Pancreas (tissue), 10 donors: Measurements from ENCODE around the gene PLA2G2E. TPM values are rescaled to one million over a fixed set of nuclear protein-coding genes. Genes with fewer than 3 reads are reported as not detected.

Experiments
- ATAC-seq, 4 donors: fragments of 200-7000 bp; cut with Tn5 transposase; one replicate each; pipeline versions ENCODE4 v1.8.0 to v1.9.1; 2020; ENCODE audit warnings: mild to moderate bottlenecking in 4 of 4, moderate library complexity in 4 of 4
- DNase-seq, 6 donors: peaks; one replicate each; pipeline ENCODE4 v3.0.0-alpha.2; 2020
- FAIRE-seq: peaks from 2 replicates; lab custom pipeline; 2012; peaks lifted over from hg19 to GRCh38; lab: Jason Lieb, UNC
- H3K27ac ChIP-seq, 4 donors: fragments of 200-600 bp; sonication (generic); 1 replicate in 3 of 4; 2 replicates in 1 of 4; pipeline versions ENCODE4 v1.5.0 to v1.8.0; 2020
- H3K27me3 ChIP-seq, 4 donors: fragments of 200-600 bp; one replicate each; pipeline ENCODE4 v1.8.0; 2021
- H3K36me3 ChIP-seq, 3 donors: fragments of 200-600 bp; sonication (generic) in 1 of 3; one replicate each; pipeline versions ENCODE4 v1.5.0 to v1.8.0; 2020 to 2021
- H3K4me1 ChIP-seq, 3 donors: fragments of 200-600 bp; one replicate each; pipeline ENCODE4 v1.8.0; 2021
- H3K4me3 ChIP-seq, 4 donors: fragments of 200-600 bp; sonication (generic) in 2 of 4; one replicate each; pipeline versions ENCODE4 v1.5.0 to v1.8.0; 2020 to 2021
- H3K9me3 ChIP-seq, 4 donors: fragments of 200-600 bp; one replicate each; pipeline ENCODE4 v1.8.0; 2021
- WGBS, 2 donors: extraction: QIAGEN DNeasy Blood & Tissue Kit; methylation state at CpG; one replicate each; pipeline ENCODE4 v1.1.7; 2013; 5-methylcytosine and 5-hydroxymethylcytosine counted together
- intact Hi-C, 3 donors: fragments of 100-400 bp; cut with DNase I; formaldehyde crosslinking; loops; one replicate each; pipeline versions ENCODE4 v1.11.1 to v1.14.2; 2022
- polyA plus RNA-seq, 2 donors: library from polyadenylated mRNA; stranded (reverse); fragments of 200-250 nt; gene quantifications; one replicate each; pipeline ENCODE4 v1.2.3, GENCODE V29; 2013
- total RNA-seq, 6 donors: library from RNA; stranded (reverse); fragmentation: NEBNext Ultra II Directional in 4 of 6; extraction: Animal tissue kit (Norgen Biotek cat#: 25700) in 4 of 6; gene quantifications; one replicate each; pipeline versions ENCODE4 v1.2.1 to v1.2.4, GENCODE V29; 2021 to 2023
- TF ChIP-seq, protein P1 (sequence below), 4 donors: fragments of 200-600 bp; sonication (generic) in 3 of 4; IDR thresholded peaks; one replicate each; pipeline versions ENCODE4 v1.5.0 to v1.8.0; 2021; ENCODE audit warnings: antibody characterized with exemption in 4 of 4
- donor health status: healthy with polysubstance abuse.
- donor health status: DM: no; HTN: no; CAD: no; lungs with moderate emphysema.
- donor health status: DM: no; HTN: no; CAD: no.
- donor health status: control.
- donor health status: control.
- donor health status: Bipolar disorder and iron deficiency.
- donor health status: DM: yes; HTN: yes; CAD: no.
- donor health status: DM: no; HTN: no; CAD: no.
- donor health status: DM: no; HTN: no; CAD: no.
- donor health status: DM: yes; HTN: yes; CAD: no.

The PLA2G2E gene
- total and polyA plus RNA-seq, 8 donors = not detected

DNA sequence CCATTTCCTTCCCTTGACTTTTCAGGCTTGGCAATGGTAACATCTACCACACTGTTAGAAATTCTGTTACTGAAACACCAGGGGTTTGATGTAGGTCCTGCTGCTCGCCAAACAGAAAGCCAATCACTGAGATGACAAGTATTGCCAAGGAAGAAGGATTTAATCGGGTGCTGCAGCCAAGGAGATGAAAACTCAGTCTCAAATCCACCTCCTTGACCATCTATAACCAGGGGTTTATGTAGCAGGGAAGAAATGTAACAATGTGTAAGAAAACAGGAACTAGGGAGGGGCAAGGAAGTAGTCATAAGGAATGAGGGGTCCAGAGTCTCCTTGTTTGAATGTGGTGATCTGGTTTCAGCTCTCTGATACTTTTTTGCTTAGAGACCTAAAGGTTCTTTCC lies 30.6 kb upstream of the PLA2G2E start:
- Histone ChIP-seq H3K4me3 (no peak overlapping the region), H3K4me1 (no peaks in the 10 kb centered on the region), H3K36me3 (no peaks in the 10 kb centered on the region), H3K27ac (no peak overlapping the region), H3K9me3 (no peaks in the 10 kb centered on the region), H3K27me3 (no peaks in the 10 kb centered on the region)
- ATAC-seq = no peak
- WGBS, 2 donors = 85 to 93% methylated on average over 2 of the region's 2 CpGs
- no peak for FAIRE-seq
- TF ChIP-seq, protein P1, sequence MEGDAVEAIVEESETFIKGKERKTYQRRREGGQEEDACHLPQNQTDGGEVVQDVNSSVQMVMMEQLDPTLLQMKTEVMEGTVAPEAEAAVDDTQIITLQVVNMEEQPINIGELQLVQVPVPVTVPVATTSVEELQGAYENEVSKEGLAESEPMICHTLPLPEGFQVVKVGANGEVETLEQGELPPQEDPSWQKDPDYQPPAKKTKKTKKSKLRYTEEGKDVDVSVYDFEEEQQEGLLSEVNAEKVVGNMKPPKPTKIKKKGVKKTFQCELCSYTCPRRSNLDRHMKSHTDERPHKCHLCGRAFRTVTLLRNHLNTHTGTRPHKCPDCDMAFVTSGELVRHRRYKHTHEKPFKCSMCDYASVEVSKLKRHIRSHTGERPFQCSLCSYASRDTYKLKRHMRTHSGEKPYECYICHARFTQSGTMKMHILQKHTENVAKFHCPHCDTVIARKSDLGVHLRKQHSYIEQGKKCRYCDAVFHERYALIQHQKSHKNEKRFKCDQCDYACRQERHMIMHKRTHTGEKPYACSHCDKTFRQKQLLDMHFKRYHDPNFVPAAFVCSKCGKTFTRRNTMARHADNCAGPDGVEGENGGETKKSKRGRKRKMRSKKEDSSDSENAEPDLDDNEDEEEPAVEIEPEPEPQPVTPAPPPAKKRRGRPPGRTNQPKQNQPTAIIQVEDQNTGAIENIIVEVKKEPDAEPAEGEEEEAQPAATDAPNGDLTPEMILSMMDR (IDR thresholded peaks at IDR 0.05) = no peak
- intact Hi-C loops = no loop called here
- no peak for DNase-seq

DNA sequence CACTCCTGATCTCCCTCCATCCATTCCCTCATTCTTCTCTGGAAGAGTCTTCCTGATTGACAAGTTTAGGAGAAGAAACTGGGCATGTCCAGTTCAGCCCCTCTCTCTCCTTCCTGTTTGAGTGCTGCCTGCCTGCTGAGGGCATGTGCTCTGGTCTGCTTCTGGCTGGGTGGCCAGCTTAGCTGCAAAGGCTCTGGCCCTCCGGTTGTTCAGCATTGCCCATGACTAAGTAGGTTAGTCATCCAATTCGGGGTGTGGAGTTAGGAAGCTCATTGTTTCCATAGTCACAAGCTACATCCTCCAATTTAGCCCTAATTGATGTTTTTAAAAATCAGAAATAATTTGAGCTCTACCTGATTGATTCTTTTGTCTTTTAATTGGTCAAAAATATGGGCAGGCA lies 25.6 kb upstream of the PLA2G2E start:
- H3K4me3 ChIP-seq = no peak overlapping the region
- 51 to 71% methylated on average over 2 of the region's 2 CpGs for WGBS, 2 donors
- DNase-seq (no peak), ATAC-seq (no peak), FAIRE-seq (no peak)
- TF ChIP-seq, protein P1 (IDR thresholded peaks at IDR 0.05) = no peak
- intact Hi-C loops = no loop called here
- no peaks in the 10 kb centered on the region for H3K9me3 ChIP-seq
- no peaks in the 10 kb centered on the region for H3K27me3 ChIP-seq
- H3K27ac ChIP-seq = no peak overlapping the region
- no peaks in the 10 kb centered on the region for H3K36me3 ChIP-seq
- H3K4me1 ChIP-seq = no peaks in the 10 kb centered on the region

DNA sequence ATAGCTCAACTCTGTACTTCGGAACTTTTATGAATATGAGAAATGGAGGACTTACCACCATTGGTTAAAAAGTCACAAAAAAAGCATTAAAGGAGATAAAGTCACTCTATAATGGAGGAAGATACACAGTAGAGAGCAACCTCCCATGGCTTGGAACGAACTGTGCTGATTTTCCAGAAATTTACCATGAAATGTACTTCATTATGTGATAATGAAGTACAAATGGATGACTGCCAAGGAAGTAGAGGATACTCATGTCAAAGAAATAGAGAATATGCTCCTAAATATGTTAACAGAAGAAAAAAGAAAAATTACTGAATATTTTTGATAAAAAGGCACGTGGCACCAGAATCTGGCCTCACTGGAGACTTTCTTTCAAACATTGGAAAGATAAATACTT lies 23.6 kb upstream of the PLA2G2E start:
- ATAC-seq = no peak
- FAIRE-seq = no peak
- intact Hi-C loops = no loop called here
- Histone ChIP-seq H3K27me3 (no peaks in the 10 kb centered on the region), H3K9me3 (no peaks in the 10 kb centered on the region), H3K27ac (no peak overlapping the region), H3K4me1 (no peaks in the 10 kb centered on the region), H3K4me3 (no peak overlapping the region), H3K36me3 (no peaks in the 10 kb centered on the region)
- TF ChIP-seq, protein P1 (IDR thresholded peaks at IDR 0.05) = no peak
- DNase-seq = no peak
- 57 to 59% methylated on average over 3 of the region's 3 CpGs for WGBS, 2 donors

DNA sequence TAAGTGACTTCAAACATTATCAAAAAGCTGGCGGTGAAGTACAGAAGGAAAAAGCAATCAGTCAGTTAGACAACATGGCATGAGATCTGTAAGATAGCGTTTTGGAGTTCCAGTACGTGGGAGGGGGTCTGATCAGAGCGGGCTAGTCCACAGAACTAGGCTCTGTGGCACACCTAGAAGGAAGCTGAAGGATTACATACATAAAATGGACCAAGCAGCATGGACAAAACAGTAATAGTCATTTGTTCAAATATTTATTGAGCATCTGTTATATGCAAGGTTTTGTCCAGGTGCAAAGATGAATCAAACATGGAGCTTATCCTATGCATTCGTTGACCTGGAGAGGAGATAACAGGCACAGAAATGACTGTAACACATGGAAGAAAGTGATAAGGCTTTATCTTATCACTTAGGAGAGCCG lies 22.9 kb upstream of the PLA2G2E start:
- no peaks in the 10 kb centered on the region for H3K4me1 ChIP-seq
- ATAC-seq = no peak
- FAIRE-seq = no peak
- no peak overlapping the region for H3K4me3 ChIP-seq
- no peak overlapping the region for H3K27ac ChIP-seq
- no peak for DNase-seq
- no peaks in the 10 kb centered on the region for H3K27me3 ChIP-seq
- intact Hi-C loops = no loop called here
- TF ChIP-seq, protein P1 (IDR thresholded peaks at IDR 0.05) = no peak
- WGBS, 2 donors = 17 to 25% methylated on average over 6 of the region's 6 CpGs
- H3K9me3 ChIP-seq = no peaks in the 10 kb centered on the region
- no peaks in the 10 kb centered on the region for H3K36me3 ChIP-seq

DNA sequence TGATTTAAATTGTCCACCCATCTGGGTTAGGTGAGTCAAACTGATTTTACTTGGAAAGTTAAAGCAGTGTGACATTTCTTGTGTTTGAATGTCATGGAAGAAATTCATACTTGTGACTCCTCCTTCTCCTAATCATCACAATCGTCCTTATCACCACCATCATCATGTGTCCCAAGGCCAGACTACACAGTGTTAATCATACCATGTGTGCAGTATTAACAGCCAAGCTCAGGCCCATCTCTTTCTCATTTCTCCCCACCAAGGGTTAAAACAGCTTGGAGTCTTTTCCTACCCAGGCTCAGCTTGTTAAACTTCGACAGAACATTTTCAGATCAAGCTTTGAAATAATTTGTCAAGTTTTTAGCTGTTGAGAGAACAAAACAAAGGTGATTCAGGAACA lies 22.5 kb upstream of the PLA2G2E start:
- no peak overlapping the region for H3K27ac ChIP-seq
- intact Hi-C loops = no loop called here
- H3K36me3 ChIP-seq = no peaks in the 10 kb centered on the region
- TF ChIP-seq, protein P1 (IDR thresholded peaks at IDR 0.05) = no peak
- FAIRE-seq (no peak), DNase-seq (no peak), ATAC-seq (no peak)
- H3K9me3 ChIP-seq = no peaks in the 10 kb centered on the region
- WGBS, 2 donors = 2 to 13% methylated on average over 2 of the region's 2 CpGs
- no peak overlapping the region for H3K4me3 ChIP-seq
- H3K27me3 ChIP-seq = no peaks in the 10 kb centered on the region
- no peaks in the 10 kb centered on the region for H3K4me1 ChIP-seq
